ENCODE results near the gene COMMD3. TPM values are rescaled to one million over a fixed set of nuclear protein-coding genes. Genes with fewer than 3 reads are reported as not detected.

The COMMD3 gene
- total and polyA plus RNA-seq, 10 donors = 43.5 to 76.0 (median 53.4) TPM

DNA sequence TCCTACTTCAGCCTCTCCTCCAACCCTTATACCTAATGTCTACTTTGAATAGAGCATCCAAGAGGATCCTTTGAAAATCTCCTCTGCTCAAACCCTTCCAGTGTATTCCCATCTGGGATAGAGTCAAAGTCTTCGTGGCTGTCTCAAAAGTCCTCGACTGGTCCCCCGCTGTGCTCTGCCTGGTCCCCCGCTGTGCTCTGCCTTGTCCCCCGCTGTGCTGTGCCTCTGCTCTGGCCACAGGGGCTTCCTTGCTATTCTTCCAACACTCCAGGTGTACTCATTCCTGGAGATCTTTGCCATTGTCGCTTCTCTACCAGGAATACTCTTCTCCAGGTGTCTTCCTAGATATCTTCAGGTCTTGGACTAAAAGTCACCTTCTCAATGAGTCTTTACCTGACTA lies 36.1 kb upstream of the COMMD3 start:
- WGBS, 5 donors = 66 to 85% (median 80%) methylated on average over 6 of the region's 6 CpGs
- Histone ChIP-seq H3K4me1 (no peaks in the 10 kb centered on the region), H3K36me3 (no peaks in the 10 kb centered on the region), H3K27me3 (replicated peaks in 1 of 7) (peaks cover 0 to 5% (median 0%) of the 10 kb centered on the region in 7 donors), H3K9me3 (no peaks in the 10 kb centered on the region), H3K4me3 (no peak overlapping the region), H3K27ac (no peak overlapping the region)
- TF ChIP-seq, protein P1, sequence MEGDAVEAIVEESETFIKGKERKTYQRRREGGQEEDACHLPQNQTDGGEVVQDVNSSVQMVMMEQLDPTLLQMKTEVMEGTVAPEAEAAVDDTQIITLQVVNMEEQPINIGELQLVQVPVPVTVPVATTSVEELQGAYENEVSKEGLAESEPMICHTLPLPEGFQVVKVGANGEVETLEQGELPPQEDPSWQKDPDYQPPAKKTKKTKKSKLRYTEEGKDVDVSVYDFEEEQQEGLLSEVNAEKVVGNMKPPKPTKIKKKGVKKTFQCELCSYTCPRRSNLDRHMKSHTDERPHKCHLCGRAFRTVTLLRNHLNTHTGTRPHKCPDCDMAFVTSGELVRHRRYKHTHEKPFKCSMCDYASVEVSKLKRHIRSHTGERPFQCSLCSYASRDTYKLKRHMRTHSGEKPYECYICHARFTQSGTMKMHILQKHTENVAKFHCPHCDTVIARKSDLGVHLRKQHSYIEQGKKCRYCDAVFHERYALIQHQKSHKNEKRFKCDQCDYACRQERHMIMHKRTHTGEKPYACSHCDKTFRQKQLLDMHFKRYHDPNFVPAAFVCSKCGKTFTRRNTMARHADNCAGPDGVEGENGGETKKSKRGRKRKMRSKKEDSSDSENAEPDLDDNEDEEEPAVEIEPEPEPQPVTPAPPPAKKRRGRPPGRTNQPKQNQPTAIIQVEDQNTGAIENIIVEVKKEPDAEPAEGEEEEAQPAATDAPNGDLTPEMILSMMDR (IDR thresholded peaks at IDR 0.05 in 8 of 11, conservative IDR thresholded peaks at IDR 0.05 in 3 of 11) = no peak
- TF ChIP-seq POLR2A (IDR thresholded peaks at IDR 0.05) (no peak), POLR2AphosphoS5 (IDR thresholded peaks at IDR 0.05) (no peak)
- intact Hi-C loops (cut with DNase I; ENCODE audit: low total_unique reads) = no loop called here
- no peak for DNase-seq

DNA sequence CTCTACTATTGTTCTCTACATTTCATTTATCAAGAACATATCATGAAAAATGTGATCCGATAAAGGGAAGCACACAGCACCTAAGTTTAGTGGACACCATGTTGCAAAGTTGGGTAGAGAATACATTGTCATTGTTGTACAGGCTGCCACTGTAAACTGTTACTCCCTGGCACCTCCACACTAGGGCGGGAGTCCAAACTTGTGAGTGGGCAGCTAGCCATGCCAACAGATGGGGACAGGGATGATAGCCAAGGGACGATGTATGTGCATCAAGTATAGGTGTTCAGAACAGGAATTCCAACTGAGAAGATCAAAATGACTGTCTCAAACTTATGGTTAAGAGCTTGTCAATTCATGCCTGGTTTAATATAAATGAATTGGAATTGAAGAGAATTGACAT lies 31.1 kb upstream of the COMMD3 start:
- Histone ChIP-seq H3K4me3 (no peak overlapping the region), H3K36me3 (no peaks in the 10 kb centered on the region), H3K27me3 (replicated peaks in 1 of 7) (peaks cover 0 to 5% (median 0%) of the 10 kb centered on the region in 7 donors), H3K4me1 (no peaks in the 10 kb centered on the region), H3K27ac (no peak overlapping the region), H3K9me3 (no peaks in the 10 kb centered on the region)
- no peak for DNase-seq
- intact Hi-C loops (cut with DNase I; ENCODE audit: low total_unique reads) = no loop called here
- no peak for TF ChIP-seq POLR2A (IDR thresholded peaks at IDR 0.05)
- TF ChIP-seq, protein P1 (IDR thresholded peaks at IDR 0.05 in 8 of 11, conservative IDR thresholded peaks at IDR 0.05 in 3 of 11) = no peak
- TF ChIP-seq POLR2AphosphoS5 (IDR thresholded peaks at IDR 0.05) = no peak
- 85 to 91% (median 88%) methylated on average over 3 of the region's 3 CpGs for WGBS, 5 donors

DNA sequence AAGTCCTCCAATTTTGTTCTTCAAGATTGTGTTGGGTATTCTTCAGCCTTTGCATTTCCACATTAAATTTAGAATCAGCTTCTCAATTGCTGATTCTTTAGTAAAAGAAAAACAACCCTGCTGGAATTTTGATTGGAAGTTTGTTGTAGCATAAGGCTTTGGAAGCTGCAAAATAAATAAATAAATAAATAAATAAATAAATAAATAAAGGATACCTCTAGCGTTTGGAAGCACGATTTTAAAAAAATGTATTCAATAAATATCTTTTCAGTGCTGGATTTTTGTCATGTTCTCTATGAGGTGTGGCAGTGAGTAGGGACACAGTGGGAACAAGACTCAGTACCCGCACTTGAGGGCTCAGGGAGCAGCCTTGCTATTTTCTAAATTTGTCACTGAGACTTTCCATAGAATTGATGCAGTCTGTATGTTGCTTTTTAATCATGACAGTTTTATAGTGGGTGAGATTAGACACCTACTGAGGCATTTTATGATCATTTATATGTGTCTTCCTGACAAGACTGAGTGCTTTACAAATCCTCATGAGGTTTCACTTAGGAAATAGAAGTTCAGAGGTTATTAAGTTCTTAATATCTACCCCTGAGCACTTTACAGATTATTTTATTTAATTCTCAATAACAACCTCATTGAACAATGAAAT lies 22.3 kb upstream of the COMMD3 start:
- intact Hi-C loops (cut with DNase I; ENCODE audit: low total_unique reads) = no loop called here
- WGBS, 5 donors = 92 to 97% (median 96%) methylated on average over 3 of the region's 3 CpGs

DNA sequence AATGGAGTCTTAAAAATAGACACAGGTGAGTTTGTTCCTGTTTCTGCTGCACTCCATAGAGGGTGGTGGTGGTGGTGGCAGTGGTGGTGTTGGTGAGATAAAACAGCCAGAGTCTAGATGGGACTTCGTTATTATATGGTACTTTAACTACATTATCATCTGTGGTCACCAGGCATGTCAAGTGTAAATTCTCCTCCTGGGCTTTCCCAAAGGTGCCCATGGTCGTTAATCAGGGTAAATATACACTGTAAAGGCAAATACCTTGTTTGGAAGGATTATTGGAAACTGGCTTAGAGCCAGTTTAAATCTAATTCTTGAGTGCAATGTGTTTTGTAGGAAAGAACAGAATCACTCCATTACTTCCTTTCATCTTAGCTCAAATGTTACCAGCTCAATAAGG lies 21.5 kb upstream of the COMMD3 start:
- intact Hi-C loops (cut with DNase I; ENCODE audit: low total_unique reads) = no loop called here
- no peak overlapping the region for H3K27ac ChIP-seq
- H3K36me3 ChIP-seq = no peaks in the 10 kb centered on the region
- no peak for DNase-seq
- peaks cover 0 to 26% (median 0%) of the 10 kb centered on the region in 7 donors for H3K27me3 ChIP-seq (replicated peaks in 1 of 7)
- H3K4me1 ChIP-seq = no peaks in the 10 kb centered on the region
- TF ChIP-seq POLR2A (IDR thresholded peaks at IDR 0.05) (no peak), POLR2AphosphoS5 (IDR thresholded peaks at IDR 0.05) (no peak)
- TF ChIP-seq, protein P1 (IDR thresholded peaks at IDR 0.05 in 8 of 11, conservative IDR thresholded peaks at IDR 0.05 in 3 of 11) = no peak
- no peak overlapping the region for H3K4me3 ChIP-seq
- 57 to 86% (median 62%) methylated on average over 2 of the region's 2 CpGs for WGBS, 5 donors
- no peaks in the 10 kb centered on the region for H3K9me3 ChIP-seq

More for the DNA sequence above, 22.3 kb upstream of the COMMD3 start:
- Histone ChIP-seq H3K36me3 (no peaks in the 10 kb centered on the region), H3K9me3 (no peaks in the 10 kb centered on the region), H3K4me1 (no peaks in the 10 kb centered on the region), H3K27me3 (replicated peaks in 1 of 7) (peaks cover 0 to 26% (median 0%) of the 10 kb centered on the region in 7 donors), H3K27ac (no peak overlapping the region), H3K4me3 (no peak overlapping the region)
- no peak for DNase-seq
- no peak for TF ChIP-seq POLR2AphosphoS5 (IDR thresholded peaks at IDR 0.05)

All from spleen (tissue), 11 donors.